GM12892 (cell line): ENCODE data around the gene SEMA3C.

Experiments used
- POLR2A ChIP-seq: IDR thresholded peaks from 2 replicates; pipeline ENCODE4 v1.6.1; 2011; ENCODE audit warnings: low read depth, low read length, control low read depth
- POLR2AphosphoS5 ChIP-seq: IDR thresholded peaks from 2 replicates; pipeline ENCODE4 v1.6.1; 2011; ENCODE audit warnings: low read depth, low read length, control low read depth
- TAF1 ChIP-seq: IDR thresholded peaks from 2 replicates; pipeline ENCODE4 v1.6.1; 2011; ENCODE audit warnings: low read depth, mild to moderate bottlenecking, control low read depth, low read length, borderline replicate concordance

- no peak for TF ChIP-seq POLR2A
- no peak for TF ChIP-seq POLR2AphosphoS5
- TF ChIP-seq TAF1: no peak
Observed at GRCh38 chr7:80844916-80845315, 73.9 kb downstream of the SEMA3C start.
